Neural crest cell (in vitro differentiated cells): ENCODE results near the gene GLT8D1. TPM values are rescaled to one million over a fixed set of nuclear protein-coding genes. Genes with fewer than 3 reads are reported as not detected.

Source experiments
- DNase-seq: peaks from one replicate; pipeline ENCODE4 v3.0.0; 2021; ENCODE audit warnings: low read depth, mixed read lengths, low spot score
- H3K27ac Mint-ChIP-seq: one replicate; pipeline ENCODE4 v1.8.0; 2021; ENCODE audit warnings: mild to moderate bottlenecking, mixed read lengths; ENCODE audit not compliant: unreplicated experiment
- H3K27me3 Mint-ChIP-seq: 2 replicates; pipeline ENCODE4 v1.8.0; 2021; ENCODE audit warnings: low read depth, mild to moderate bottlenecking, mixed read lengths
- H3K36me3 Mint-ChIP-seq: 2 replicates; pipeline ENCODE4 v1.8.0; 2021; ENCODE audit warnings: low read depth, mild to moderate bottlenecking, mixed read lengths
- H3K4me1 Mint-ChIP-seq: 2 replicates; pipeline ENCODE4 v1.8.0; 2021; ENCODE audit warnings: mixed read lengths
- H3K4me3 Mint-ChIP-seq: one replicate; pipeline ENCODE4 v1.8.0; 2021; ENCODE audit warnings: mild to moderate bottlenecking, mixed read lengths
- H3K9me3 Mint-ChIP-seq: 2 replicates; pipeline ENCODE4 v1.8.0; 2021; ENCODE audit warnings: mixed read lengths
- CTCF ChIP-seq: fragments of 200-600 bp; sonication (generic); conservative IDR thresholded peaks from 2 replicates; pipeline ENCODE4 v1.5.0; 2021; ENCODE audit warnings: antibody characterized with exemption, mild to moderate bottlenecking
- total RNA-seq: library from RNA; stranded (reverse); gene quantifications from 2 replicates; pipeline ENCODE4 v1.2.1, GENCODE V29; 2021

The GLT8D1 gene
- total RNA-seq, 1 donor from 2014 or later: 64.1 TPM

DNA sequence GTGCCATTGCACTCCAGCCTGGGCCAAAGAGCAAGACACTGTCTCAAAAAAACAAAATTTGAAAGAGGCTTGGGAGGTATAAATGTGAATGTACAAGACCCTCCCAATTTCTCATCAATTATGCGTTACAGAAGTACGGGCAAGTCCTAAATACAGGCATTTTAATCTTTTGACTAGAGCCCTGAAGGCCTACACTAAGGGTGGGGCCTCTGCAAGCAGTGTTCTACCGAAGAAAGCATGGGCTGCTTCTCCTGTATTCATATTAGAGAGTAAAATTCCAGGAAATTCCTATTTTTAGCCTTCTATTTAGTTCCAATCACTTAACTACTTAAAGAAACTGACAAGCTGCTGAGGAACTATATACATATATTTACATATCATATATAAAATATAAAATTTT lies 45.5 kb downstream of the GLT8D1 start:
- Mint-ChIP-seq H3K4me3 (no peak overlapping the region), H3K27ac (no peak overlapping the region), H3K4me1 (no peaks in the 10 kb centered on the region), H3K27me3 (no peaks in the 10 kb centered on the region), H3K36me3 (peaks cover 22% of the 10 kb centered on the region), H3K9me3 (no peaks in the 10 kb centered on the region)
- DNase-seq: no peak
- TF ChIP-seq CTCF: no peak

DNA sequence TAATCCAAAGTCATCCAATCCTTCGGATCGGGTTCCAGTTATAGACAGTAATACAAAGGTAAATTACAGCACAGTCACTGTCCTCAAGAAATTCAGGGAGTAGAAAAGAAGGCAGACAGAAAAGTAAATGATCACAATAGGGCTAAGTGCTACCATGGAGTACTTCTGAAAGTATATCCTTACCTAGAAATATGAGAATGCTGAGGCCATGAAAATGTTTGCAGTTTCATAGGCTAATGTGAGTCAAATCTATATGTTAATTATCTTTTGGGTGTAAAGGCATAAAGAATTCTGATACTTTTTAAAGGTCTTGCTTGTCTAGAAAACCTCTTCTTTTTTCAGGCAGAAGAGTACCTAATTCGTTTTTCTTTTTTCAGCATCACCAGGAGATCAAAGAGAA lies 49.7 kb downstream of the GLT8D1 start:
- Mint-ChIP-seq H3K9me3 (no peaks in the 10 kb centered on the region), H3K36me3 (peaks cover 13% of the 10 kb centered on the region), H3K27ac (no peak overlapping the region), H3K4me1 (no peaks in the 10 kb centered on the region), H3K27me3 (no peaks in the 10 kb centered on the region), H3K4me3 (no peak overlapping the region)
- DNase-seq: no peak
- no peak for TF ChIP-seq CTCF

GRCh38 chr3:52651592-52651991 lies 54.0 kb downstream of the GLT8D1 start:
- DNase-seq: no peak
- Mint-ChIP-seq H3K27ac (no peak overlapping the region), H3K9me3 (no peaks in the 10 kb centered on the region), H3K36me3 (peaks cover 25% of the 10 kb centered on the region), H3K4me3 (no peak overlapping the region), H3K4me1 (no peaks in the 10 kb centered on the region), H3K27me3 (no peaks in the 10 kb centered on the region)
- no peak for TF ChIP-seq CTCF

DNA sequence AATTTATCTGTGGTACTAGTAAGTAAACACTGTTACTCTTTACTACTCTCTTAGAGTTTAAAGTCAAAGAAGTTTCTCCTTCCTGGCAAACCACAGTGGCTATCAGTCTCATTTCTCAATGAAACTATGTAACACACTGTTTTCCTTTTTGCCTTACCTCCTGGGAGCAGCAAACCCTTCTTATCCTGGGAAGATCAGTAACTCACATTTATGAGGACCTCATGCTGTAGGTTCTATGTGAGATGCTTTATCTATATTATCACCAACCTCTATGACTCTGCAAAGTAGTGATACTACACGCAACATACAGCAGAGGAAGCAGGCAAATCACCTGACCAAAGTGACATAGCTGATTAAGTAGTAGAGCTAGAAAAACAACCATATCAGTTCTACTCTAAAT lies 55.2 kb downstream of the GLT8D1 start:
- no peaks in the 10 kb centered on the region for H3K4me1 Mint-ChIP-seq
- no peaks in the 10 kb centered on the region for H3K9me3 Mint-ChIP-seq
- peaks cover 24% of the 10 kb centered on the region for H3K36me3 Mint-ChIP-seq
- DNase-seq: no peak
- no peak overlapping the region for H3K27ac Mint-ChIP-seq
- no peak for TF ChIP-seq CTCF
- no peak overlapping the region for H3K4me3 Mint-ChIP-seq
- H3K27me3 Mint-ChIP-seq: no peaks in the 10 kb centered on the region

- Mint-ChIP-seq H3K36me3 (peaks cover 29% of the 10 kb centered on the region), H3K9me3 (no peaks in the 10 kb centered on the region), H3K4me3 (no peak overlapping the region), H3K27ac (no peak overlapping the region), H3K4me1 (no peaks in the 10 kb centered on the region), H3K27me3 (no peaks in the 10 kb centered on the region)
- DNase-seq: no peak
- no peak for TF ChIP-seq CTCF
Measured at GRCh38 chr3:52649461-52650210, 56.0 kb downstream of the GLT8D1 start.
